GM19351 (cell line): Measurements from ENCODE around the gene SH3TC1.

Source experiments
- ATAC-seq: cut with Tn5 transposase; IDR thresholded peaks from one replicate; pipeline ENCODE4 v1.9.1; 2021; ENCODE audit warnings: mild to moderate bottlenecking, moderate library complexity; ENCODE audit not compliant: unreplicated experiment

The SH3TC1 gene

DNA sequence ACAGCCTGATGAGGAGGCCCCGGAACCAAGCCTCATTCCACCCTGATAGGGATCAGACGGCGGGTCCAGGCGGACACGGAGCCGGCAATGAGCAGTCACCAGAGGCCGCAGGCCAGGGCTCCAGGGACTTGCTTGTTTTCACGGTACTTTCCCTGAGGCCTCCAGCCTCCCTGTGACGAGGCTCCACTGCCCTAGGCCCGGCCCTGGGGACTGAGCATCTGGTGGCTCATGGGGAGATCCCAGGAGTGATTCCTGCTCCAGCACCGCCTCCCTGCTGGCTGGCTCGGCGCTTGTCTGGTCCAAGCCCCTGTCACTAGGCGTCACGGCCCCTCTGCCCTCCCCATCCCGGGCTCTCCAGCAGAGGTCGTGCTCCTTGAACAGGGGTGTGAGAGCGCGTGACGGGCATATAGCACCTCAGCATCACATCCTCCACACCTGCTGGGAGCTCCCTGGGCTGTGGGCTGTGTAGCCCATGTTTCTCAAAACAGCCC is 84.6 kb downstream of the SH3TC1 start:
- ATAC-seq = no peak

DNA sequence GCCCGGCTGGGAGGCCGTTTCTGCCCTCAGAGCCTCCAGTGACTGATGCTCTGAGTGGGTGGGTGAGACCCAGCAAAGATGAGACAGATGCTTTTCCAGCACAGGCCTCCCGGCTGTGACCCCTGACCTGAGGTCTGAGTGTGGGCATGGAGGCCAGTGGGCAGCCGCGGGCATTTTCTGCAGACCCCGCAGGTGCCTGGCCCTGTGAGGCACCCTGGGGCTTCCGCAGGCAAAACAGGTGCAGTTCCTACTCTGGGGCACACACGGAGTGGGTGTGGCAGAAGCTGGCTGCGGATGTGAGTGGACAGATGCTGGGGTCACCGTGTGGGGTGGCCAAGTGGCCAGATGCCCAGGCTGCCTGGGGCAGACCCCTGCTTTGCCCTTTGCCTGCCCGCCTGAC is 85.3 kb downstream of the SH3TC1 start:
- no peak for ATAC-seq

DNA sequence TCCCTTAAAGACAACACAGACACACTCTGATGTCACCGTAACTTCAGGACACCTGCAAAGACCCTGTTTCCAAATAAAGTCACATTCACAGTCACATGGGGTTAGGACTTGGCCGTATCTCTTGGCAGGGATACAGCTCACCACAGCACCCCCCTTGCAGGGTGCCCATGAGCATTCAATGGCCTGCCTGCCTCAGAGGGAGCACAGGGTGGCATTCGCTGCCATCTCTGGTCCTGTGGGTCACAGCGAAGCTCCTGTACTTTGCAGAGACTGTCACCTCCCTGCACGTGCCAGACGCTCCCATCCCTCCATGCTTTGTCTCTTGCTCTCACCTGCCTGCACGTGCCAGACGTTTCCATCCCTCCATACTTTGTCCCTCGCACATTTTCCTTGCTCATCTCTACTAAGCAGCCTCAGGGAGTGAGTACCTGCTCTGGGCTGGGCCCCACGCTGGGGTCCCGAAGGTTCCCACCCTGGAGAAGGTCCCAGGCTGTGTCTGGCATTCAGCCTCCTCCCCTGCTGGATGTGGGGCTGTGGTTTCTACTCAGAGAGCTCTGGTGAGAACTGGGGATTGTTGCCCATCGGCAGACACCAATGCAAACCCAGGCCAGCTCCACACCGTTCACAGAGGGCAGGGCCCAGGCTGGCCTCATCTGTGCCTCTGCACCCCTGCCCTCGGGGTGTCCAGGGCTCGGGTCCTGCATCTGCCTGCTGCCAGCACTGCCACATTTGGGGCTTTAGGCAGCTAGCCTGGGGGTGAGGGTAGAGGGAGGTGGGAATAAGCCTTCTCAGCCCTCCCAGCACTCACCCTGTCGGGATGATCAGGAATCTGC is 86.3 kb downstream of the SH3TC1 start:
- no peak for ATAC-seq

DNA sequence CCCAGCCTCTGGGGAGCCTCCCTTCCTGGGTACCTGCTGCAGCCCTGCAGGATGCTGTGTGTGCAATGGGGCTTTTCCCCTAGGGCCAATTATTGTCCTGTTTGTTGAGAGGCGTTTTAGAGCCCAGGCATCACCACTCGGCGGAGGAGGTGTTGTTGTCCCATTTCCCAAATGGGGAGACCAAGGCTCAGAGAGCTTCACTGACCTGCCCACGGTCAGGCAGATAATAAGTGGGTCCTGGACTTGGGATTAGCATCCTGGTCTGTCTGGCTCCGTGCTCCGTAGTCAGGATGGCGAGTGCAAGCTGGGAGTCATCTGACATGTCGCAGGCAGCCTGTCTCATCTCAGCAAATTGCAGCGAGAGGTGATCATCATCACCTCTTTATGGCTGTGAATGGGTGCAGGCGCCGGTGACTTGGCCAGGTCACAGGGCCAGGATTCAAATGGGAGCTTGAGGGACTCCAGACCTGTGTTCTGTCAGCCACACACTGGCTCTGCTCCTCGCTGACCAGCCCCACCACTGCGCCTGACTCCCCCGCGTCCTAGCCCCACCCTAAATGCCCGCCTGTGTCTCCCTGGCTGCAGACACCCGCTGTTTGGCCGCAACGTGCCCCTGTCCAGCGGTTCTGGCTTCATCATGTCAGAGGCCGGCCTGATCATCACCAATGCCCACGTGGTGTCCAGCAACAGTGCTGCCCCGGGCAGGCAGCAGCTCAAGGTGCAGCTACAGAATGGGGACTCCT is 87.1 kb downstream of the SH3TC1 start:
- ATAC-seq = no peak

DNA sequence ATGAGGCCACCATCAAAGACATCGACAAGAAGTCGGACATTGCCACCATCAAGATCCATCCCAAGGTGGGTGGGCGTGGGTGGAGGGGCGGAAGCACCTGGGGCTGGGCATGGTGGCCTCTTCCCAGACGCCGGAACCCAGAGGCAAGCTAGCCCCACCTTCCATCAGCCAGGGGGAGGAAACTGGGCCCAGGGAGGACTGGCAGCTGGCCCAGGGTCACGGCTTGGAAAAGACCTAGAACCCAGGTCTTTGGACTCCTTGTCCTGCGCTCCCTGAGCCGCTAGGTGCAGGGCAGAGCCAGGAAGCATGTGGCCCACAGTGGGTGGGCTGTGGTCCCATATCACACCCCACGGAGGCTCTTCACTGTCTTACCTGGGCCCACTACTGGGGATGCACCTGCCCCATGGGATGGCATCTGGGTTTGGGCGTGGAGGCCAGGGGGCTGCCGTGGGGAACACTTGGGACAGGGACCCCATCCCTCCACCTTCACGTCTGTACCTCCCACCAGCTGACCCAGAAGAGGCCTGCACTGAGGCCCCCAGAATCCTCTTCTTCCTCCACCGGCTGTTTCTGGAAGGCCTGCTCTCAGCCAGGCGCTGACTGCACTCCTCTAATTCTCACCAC is 87.7 kb downstream of the SH3TC1 start:
- no peak for ATAC-seq

DNA sequence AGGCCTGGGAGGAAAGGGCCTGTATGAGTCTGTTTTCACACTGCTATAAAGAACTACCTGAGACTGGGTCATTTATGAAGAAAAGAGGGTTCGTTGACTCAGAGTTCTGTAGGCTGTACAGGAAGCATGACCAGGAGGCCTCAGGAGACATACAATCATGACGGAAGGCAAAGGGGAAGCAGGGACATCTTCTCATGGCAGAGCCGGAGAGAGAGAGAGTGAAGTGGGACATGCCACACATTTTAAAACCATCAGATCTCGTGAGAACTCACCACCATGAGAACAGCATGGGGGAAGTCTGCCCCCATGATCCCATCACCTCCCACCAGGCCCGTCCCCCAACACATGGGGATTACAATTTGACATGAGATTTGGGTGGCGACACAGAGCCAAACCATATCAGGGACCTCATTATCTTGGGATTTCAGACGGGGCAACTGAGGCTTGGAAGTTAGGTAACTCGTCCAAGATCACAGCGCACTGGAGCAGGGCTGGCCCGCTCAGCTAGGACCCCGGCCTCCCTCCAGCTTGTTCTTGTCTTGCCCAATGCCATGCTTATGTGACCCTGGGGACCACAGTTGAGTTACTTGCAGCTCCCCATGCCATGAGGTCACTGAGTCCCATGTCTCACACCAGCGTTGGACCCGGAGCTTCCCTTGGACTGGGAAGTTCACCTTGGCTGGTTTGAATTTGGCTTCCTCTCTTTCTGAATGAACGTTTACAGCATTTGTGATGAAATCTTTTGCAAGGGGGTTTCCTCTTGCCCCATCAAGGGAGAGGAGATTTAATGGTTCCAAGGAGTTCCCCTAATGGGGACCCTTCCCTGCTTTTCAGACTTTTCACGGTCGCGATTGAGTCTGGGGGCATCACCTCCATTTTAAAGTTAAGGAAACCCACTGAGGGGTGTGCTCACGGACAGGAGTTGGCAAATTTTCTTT is 88.5 kb downstream of the SH3TC1 start:
- ATAC-seq = no peak

DNA sequence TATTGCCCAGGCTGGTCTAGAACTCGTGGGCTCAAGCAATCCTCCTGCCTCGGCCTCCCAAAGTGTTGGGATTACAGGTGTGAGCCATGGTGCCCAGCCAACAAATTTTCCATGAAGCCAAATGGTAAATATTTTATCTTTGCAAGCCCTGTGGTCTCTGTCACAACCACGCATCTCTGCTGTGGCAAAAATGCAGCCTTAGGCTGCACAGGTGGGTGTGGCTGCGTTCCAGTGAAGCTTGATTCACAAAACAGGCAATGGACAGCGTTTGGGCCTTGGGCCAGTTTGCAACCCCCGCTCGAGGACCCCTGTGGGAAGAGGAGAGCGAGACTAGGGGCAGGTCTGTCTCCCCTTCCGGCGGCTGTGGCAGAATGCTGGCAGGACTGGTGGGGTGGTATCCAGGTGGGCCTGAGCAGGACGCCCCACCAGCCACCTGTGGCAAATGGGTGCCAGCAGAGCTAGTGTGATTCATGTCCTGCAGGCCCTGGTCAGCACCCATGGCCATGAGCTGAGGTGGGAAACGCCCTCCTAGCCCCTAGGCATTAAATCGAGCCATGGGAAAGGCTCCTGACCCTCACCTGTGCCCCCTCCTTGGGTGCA is 90.2 kb downstream of the SH3TC1 start:
- ATAC-seq = no peak

DNA sequence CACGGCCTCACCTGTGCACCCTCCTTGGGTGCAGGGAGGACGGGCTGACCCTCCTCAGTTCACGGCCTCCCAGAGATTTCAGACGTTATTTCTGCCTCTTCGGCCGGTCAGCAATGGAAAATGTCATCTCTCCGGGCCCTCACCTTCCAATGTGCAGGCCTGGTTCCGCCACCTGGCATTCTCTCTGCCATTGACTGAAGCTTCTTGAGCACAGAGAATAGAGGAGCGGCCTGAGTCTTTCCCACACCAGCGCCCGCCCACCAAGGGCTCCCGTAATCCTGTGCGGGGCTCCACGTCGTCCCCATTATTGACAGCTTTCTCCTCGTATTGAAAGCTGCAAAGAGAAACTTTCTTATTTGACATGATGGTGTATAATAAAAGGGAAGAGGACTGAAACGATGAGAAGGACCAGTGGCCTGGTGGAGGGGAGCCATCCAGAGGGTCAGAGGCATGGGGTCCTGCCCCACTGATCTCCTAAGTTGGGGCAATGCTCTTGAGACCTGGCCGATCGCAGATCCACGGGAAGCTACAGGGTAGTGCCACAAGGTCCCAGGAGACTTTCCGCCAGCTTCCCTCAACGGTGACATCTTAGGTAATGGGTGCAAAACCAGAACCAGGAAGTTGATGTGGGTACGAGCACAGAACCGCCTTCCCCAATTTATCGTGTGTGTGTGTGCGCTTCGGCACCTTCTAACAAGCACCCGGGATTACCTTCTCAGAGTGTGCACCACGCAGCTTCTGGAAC is 91.0 kb downstream of the SH3TC1 start:
- ATAC-seq = no peak

DNA sequence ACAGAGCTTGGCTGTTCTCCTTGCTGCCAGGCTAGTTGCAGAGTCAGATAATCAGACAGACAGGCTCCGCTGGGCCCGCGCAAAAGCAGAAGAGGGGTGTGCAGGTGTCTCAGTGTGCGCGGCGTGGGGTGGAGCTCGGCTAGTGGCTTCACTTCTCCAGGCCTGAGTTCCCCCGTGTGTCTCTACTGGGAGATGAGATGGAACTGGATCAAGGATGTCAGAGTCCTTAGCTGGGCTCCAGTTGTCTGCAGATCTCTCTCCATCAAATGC is 91.5 kb downstream of the SH3TC1 start:
- no peak for ATAC-seq
